Activated CD4-positive, alpha-beta T cell treated with anti-CD3 and anti-CD28 coated beads, Interleukin-2, Interleukin-6, amounts not matched to agents 100 ng/mL and 50 ng/mL, durations not matched to agents 16 hours and 8 hours (primary cell): ENCODE data around the gene ANLN.

Experiments used
- DNase-seq: peaks from one replicate; pipeline ENCODE4 v3.0.0-alpha.2; 2020

Gene ANLN, protein sequence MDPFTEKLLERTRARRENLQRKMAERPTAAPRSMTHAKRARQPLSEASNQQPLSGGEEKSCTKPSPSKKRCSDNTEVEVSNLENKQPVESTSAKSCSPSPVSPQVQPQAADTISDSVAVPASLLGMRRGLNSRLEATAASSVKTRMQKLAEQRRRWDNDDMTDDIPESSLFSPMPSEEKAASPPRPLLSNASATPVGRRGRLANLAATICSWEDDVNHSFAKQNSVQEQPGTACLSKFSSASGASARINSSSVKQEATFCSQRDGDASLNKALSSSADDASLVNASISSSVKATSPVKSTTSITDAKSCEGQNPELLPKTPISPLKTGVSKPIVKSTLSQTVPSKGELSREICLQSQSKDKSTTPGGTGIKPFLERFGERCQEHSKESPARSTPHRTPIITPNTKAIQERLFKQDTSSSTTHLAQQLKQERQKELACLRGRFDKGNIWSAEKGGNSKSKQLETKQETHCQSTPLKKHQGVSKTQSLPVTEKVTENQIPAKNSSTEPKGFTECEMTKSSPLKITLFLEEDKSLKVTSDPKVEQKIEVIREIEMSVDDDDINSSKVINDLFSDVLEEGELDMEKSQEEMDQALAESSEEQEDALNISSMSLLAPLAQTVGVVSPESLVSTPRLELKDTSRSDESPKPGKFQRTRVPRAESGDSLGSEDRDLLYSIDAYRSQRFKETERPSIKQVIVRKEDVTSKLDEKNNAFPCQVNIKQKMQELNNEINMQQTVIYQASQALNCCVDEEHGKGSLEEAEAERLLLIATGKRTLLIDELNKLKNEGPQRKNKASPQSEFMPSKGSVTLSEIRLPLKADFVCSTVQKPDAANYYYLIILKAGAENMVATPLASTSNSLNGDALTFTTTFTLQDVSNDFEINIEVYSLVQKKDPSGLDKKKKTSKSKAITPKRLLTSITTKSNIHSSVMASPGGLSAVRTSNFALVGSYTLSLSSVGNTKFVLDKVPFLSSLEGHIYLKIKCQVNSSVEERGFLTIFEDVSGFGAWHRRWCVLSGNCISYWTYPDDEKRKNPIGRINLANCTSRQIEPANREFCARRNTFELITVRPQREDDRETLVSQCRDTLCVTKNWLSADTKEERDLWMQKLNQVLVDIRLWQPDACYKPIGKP

GRCh38 chr7:36389371-36390198 lies at the start of gene ANLN:
Gene ANLN (plus strand): TSS chr7:36389862. CDS start chr7:36390027, 165 bp downstream.
- DNase-seq: peak; percentile 92

GRCh38 chr7:36343548-36343947 lies 46.1 kb upstream of the ANLN start:
- no peak for DNase-seq

- no peak for DNase-seq
Observed at GRCh38 chr7:36344622-36345021, 45.0 kb upstream of the ANLN start.

DNA sequence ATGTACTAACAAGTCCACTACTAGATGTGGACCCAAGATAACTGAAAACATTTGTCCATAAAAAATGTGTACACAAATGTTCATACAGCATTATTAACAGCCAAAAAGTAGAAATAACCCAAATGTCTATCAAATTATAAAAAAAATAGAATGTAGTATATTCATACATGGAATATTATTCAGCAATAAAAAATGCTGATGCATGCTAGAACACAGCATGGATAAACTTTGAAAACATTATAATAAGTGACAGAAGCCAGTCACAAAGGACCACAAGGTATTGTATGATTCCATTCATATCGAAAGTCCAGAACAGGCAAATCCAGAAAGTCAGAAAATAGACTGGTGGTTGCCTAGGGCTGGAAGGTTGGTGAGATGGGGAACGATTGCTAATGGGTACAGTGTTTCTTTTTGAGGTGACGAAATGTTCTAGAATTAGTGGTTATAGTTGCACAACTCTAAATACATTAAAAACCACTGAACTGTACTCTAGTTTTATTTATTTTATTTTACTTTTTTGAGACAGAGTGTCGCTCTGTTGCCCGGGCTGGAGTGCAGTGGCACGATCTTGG lies 43.3 kb upstream of the ANLN start:
- DNase-seq: peak; percentile 36

DNA sequence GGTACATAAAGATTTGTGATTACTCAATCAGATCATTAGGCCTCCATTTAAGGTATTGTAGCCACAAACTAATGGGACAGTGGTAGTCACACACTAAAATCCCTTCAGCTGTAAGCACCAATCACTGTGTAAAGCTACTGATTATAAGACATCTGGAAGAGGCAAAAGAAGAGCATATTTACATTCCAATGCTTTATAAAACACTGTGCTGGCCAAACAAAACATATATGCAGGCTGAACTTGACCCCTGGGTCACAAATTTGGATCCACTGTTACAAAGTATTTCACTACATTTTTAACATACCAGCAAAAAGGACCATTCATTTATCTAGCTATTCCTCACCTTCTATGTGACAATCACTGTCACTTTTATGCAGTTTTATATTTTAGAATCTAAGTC lies 41.4 kb upstream of the ANLN start:
- DNase-seq: no peak

- no peak for DNase-seq
Observed at GRCh38 chr7:36348771-36349170, 40.9 kb upstream of the ANLN start.

DNA sequence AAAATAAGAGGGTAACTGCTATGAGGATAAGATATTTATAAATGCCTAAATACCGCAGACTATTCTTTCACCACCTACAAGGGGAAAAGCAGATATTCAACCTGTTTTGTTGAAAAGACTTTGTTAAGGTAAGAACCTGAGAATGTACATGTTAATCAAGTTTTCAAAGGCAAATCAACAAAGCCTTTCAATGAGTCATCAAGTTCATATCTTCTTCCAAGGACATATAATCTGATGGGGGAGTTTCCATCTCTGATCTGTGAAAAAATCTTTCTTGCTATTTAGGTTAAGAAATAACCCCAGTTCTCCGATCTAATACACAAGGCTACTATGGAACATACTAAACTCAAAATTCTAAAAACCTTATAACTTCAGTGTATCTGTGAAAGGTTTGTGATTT lies 40.0 kb upstream of the ANLN start:
- no peak for DNase-seq

GRCh38 chr7:36355490-36355889 lies 34.2 kb upstream of the ANLN start:
- no peak for DNase-seq

DNA sequence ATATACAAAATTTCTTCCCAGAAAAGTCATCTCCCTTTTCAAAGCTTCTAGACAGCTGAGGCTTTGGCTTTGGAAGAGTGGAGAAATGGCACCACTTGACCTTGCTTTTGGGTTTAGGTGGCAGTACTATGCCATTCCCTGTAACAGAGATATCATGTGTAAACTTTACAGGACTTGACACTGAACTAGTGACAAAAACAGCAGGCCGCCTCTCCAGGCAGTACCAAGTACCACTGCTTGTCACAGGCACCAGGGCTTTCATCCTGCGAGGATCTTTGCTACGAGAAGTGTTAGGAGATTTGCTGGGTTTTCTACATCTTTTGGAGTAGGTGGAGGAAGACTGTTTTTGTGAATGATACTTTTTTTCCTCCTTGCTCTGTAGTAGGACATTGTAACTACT lies 32.6 kb upstream of the ANLN start:
- DNase-seq: no peak

- no peak for DNase-seq
Observed at GRCh38 chr7:36358589-36358988, 31.1 kb upstream of the ANLN start.

GRCh38 chr7:36360244-36360643 lies 29.4 kb upstream of the ANLN start:
- no peak for DNase-seq

DNA sequence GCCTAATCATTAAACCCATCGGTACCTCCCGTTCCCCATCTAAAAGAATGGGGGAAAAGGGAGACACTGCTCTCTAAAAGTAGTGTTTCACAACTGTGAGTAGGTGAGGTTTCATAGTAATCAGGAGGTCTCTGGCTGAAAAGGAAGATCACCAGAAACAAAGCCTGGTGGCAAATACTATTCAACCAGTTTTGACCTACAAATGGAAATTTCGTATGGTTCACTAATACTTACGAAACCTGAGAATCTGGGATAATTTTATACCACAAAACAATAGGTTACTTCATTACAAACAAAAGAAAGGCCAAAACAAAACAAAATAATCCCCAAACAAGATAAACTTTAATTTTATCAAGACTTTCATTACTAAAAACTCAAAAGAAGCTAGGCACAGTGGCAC lies 28.4 kb upstream of the ANLN start:
- no peak for DNase-seq

- DNase-seq: no peak
Observed at GRCh38 chr7:36363515-36363914, 26.1 kb upstream of the ANLN start.

- no peak for DNase-seq
Observed at GRCh38 chr7:36366005-36366717, 23.5 kb upstream of the ANLN start.

DNA sequence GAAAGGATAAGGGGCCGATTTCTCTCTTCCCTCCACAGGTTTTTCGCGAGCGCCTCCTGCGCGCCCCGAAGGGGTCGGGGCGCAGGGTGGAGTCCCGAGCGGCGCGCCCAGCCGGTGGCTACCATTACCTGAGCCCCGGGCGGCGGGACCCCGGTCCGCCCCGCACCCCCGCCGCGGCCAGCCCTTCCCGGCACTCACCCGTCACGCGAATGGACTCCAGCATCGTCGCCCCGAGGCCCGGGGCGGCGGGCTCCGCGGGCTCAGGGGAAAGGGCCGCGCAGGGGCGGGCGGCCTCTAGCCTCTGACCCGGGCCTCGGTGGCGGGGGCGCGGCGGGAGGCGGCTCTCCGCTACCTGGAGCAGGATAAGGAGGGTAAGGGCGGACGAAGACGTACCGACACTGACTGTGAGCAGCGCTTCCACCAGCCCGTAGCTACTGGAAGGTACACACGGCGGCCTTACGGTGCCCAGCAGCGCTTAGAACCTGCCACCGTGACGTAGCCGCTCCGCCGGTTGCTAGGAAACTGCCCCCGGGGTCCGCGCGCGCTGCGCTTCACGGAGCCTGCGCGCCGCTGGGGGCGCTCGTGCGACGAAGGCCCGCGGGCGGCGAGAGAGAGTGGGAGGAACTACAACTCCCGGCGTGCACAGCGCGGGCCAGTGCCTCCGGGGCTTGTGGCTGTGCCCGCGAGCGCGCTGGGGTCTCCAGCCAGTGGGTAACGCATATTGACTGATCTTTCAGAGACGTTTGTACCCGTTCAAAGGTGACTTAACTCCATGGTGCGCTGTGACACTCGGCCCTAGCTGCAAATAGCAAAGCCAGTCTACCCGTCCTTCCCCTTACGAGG lies 22.7 kb upstream of the ANLN start:
- DNase-seq: peak; percentile 93

DNA sequence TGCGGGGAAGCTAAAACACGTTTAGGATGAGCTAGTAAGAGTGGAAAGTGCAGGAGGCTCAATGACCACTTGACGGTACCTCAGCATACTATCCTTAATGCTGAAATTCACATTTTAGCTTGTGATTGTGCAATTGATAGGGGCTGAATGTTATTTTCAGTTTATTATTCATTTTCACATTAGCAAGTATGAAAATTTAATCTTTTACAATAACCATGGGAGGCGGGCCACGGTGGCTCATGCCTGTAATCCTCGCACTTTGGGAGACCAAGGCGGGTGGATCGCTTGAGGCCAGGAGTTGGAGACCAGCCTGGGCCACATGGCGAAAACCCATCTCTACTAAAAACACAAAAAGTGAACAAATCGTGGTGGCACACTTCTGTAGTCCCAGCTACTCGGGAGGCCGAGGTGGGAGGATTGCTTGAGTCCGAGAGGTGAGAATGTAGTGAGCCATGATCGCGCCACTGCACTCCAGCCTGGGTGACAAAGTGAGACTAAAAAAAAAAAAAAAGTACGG lies 22.0 kb upstream of the ANLN start:
- no peak for DNase-seq

DNA sequence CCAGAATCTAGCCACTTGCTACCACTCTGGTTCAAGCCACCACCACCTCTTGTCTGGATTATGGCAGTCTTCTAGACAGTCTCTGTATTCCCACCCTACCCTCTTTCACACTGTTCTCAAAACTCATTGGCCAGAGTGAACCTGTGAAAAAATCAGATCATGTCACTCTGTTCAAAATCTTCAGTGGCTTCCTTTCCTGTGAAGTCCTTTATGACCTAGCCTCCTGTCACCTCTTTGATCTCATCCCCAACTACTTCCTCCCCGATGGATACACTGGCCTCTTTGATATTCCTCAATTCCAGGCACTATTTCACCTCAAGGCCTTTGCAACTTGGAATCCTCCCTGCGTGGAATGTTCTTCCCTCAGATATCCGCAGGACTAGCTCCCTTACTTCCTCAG lies 21.2 kb upstream of the ANLN start:
- DNase-seq: no peak

GRCh38 chr7:36369171-36369570 lies 20.5 kb upstream of the ANLN start:
- DNase-seq: no peak

- no peak for DNase-seq
Observed at GRCh38 chr7:36370046-36370445, 19.6 kb upstream of the ANLN start.

DNA sequence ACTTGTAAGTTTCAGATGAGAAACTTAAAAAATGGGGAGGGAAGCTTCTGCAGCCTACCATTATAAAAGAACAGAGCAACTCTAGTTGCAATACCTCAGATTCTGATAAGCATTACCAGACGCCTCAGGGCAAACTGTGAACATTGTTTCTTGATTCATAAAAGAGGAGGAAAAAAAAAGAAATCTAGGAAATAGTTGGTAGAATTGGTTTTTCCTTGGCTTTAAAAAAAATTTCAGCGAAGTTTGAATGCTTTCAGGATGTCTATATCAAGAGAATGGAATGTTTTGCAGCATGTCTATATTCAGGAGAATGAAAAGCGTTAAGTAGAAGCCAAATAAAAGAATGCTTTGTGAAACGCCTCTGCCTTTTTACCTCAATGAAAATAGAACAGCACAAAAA lies 17.5 kb upstream of the ANLN start:
- DNase-seq: no peak
